ENCODE data around the gene DENND2C.

DENND2C gene

DNA sequence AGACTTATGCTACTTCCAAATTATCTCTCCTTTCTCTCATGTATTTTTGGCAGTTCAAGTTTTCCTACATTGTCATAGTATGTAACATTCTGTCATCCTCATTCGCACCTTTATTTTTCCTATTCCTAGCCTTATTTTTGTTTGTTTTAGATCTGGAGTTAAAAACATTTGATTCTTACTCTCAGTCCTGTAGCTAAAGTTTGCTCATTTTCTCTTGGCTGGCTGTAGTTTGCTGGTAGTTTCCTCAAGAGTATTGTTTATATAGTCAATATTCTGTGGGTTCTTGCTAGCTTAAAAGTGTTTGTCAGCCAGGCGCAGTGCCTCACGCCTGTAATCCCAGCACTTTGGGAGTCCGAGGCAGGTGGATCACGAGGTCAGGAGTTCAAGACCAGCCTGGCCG is 129.0 kb downstream of the DENND2C start:
- no peak for DNase-seq (ENCODE audit: low spot score)

DNA sequence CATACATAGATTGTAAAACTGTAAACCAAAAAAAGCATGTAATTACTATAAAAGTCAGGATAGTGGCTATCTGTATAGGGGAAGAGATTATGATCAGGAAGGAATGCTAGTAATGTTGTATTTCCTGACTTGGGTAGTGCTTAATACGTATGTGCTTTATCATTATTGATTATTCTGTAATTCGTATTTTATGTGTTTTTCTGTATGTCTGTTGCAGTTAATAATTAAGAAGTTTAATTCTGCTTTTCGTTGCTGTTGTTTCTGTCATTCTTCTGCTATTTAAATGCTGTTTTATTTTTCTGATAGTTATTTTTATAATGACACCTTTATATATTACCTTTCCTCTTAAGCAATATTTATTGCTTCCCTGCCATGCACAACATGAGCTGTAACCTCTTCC is 129.6 kb downstream of the DENND2C start:
- DNase-seq (ENCODE audit: low spot score): no peak

DNA sequence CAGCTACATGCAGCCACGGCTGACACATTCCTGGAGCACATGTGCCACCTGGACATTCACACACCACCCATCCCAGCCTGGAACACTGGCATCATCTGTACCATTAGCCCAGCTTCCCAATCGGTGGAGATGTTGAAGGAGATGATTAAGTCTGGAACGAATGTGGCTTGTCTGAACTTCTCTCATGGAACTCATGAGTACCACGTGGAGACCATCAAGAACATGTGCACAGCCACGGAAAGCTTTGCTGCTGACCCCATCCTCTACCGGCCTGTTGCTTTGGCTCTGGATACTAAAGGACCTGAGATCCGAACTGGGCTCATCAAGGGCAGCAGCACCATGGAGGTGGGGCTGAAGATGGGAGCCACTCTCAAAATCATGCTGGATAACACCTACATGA is 133.8 kb downstream of the DENND2C start:
- no peak for DNase-seq (ENCODE audit: low spot score)

DNA sequence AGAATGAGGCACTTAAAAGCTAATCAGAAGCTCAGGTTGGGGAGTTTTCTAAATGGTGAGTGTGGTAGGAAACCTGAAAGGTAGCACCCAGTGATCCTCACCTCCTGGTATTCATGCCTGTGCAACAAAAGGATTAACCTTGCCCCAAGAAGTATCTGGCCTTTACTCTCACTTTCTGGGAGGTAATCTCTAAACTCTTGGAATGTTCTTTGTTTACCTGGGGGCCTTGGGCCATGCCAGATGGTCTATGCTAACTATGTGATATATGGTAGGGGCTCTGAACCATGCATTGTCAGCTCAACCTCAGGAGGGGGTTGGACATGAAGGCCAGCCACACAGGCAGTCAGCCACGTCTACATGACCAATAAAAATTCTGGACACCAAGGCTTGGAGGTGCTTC is 134.4 kb downstream of the DENND2C start:
- DNase-seq (ENCODE audit: low spot score): no peak

All from HuH-7.5 (cell line).